GM21576 (cell line): ENCODE results near the gene MAGEH1.

ENCODE experiments used
- ATAC-seq: cut with Tn5 transposase; IDR thresholded peaks from one replicate; pipeline ENCODE4 v1.9.1; 2021; ENCODE audit warnings: mild to moderate bottlenecking, moderate library complexity; ENCODE audit not compliant: unreplicated experiment

MAGEH1 gene

GRCh38 chrX:55490121-55490520 is 38.2 kb downstream of the MAGEH1 start:
- no peak for ATAC-seq

GRCh38 chrX:55490974-55491373 is 39.0 kb downstream of the MAGEH1 start:
- no peak for ATAC-seq
